GM21786 (cell line): ENCODE data around the gene PRRT1B.

ENCODE experiments used
- ATAC-seq: cut with Tn5 transposase; IDR thresholded peaks from one replicate; pipeline ENCODE4 v1.9.1; 2021; ENCODE audit not compliant: unreplicated experiment

The PRRT1B gene

GRCh38 chr9:131594906-131595665 lies 49.8 kb downstream of the PRRT1B start:
- ATAC-seq, result no peak

- no peak for ATAC-seq
Observed at GRCh38 chr9:131595696-131596429, 50.5 kb downstream of the PRRT1B start.

GRCh38 chr9:131596430-131596743 lies 51.1 kb downstream of the PRRT1B start:
- no peak for ATAC-seq

- ATAC-seq, result no peak
Observed at GRCh38 chr9:131597246-131597645, 51.9 kb downstream of the PRRT1B start.

GRCh38 chr9:131598121-131598520 lies 52.8 kb downstream of the PRRT1B start:
- no peak for ATAC-seq

GRCh38 chr9:131601683-131602181 lies 56.4 kb downstream of the PRRT1B start:
- no peak for ATAC-seq

GRCh38 chr9:131603199-131603598 lies 57.9 kb downstream of the PRRT1B start:
- ATAC-seq, result no peak

- no peak for ATAC-seq
Observed at GRCh38 chr9:131603711-131604439, 58.6 kb downstream of the PRRT1B start.

- ATAC-seq, result no peak
Observed at GRCh38 chr9:131605770-131606590, 60.7 kb downstream of the PRRT1B start.

- ATAC-seq, result no peak
Observed at GRCh38 chr9:131606896-131607567, 61.7 kb downstream of the PRRT1B start.

- ATAC-seq, result no peak
Observed at GRCh38 chr9:131607591-131607990, 62.3 kb downstream of the PRRT1B start.

- ATAC-seq, result no peak
Observed at GRCh38 chr9:131608493-131609037, 63.2 kb downstream of the PRRT1B start.
